HCT116 (cell line): Measurements from ENCODE around the gene CDH5. TPM values are rescaled to one million over a fixed set of nuclear protein-coding genes. Genes with fewer than 3 reads are reported as not detected.

Source experiments
- ATAC-seq: fragments of 200-7000 bp; cut with Tn5 transposase; 2 replicates; pipeline ENCODE4 v1.9.1; 2020; ENCODE audit warnings: mild to moderate bottlenecking, moderate library complexity
- BruUV-seq: library from RNA; stranded (reverse); fragments of 400-500 nt; replicated peaks from 2 replicates; lab custom pipeline; 2021; lab: Mats Ljungman, UMichigan
- CTCF ChIA-PET: fragments of 300-600 bp; sonication (Branson Sonifier 250); formaldehyde crosslinking; loops from one replicate; lab custom pipeline; 2021; ENCODE audit warnings: antibody characterized with exemption; lab: Charles Lee
- POLR2A ChIA-PET: fragments of 300-600, 350-600 bp; sonication (Branson Sonifier 250); formaldehyde crosslinking; loops from one replicate; lab custom pipeline; 2021; ENCODE audit warnings: antibody characterized with exemption; lab: Charles Lee
- RAD21 ChIA-PET, 2 experiments: fragments of 300-600 bp; sonication (Branson Sonifier 250); formaldehyde crosslinking; loops; one replicate each; lab custom pipeline; 2023; ENCODE audit warnings: low total read pairs in 2 of 2; ENCODE audit not compliant: uncharacterized antibody in 2 of 2, unreplicated experiment in 2 of 2, low non-redundant PET in 1 of 2; lab: Charles Lee
- DNase-seq: peaks from one replicate; pipeline ENCODE4 v3.0.0-alpha.2; 2010; ENCODE audit warnings: low read depth, low spot score
- H2AFZ ChIP-seq: fragments of 200-600 bp; shearing (Covaris generic), sonication (generic); 2 replicates; pipeline ENCODE4 v1.6.1; 2017; ENCODE audit warnings: low read depth, mixed run types, mixed read lengths, antibody characterized with exemption, low read length; ENCODE audit not compliant: poor library complexity, severe bottlenecking
- H3K27ac ChIP-seq: 2 replicates; pipeline ENCODE4 v1.5.1; 2012; ENCODE audit warnings: low read depth, low read length
- H3K27me3 ChIP-seq: fragments of 200-600 bp; sonication (generic); 2 replicates; pipeline ENCODE4 v1.6.1; 2016; ENCODE audit warnings: mixed run types, low read length, mixed read lengths; ENCODE audit not compliant: insufficient read depth
- H3K36me3 ChIP-seq, 2 experiments: fragments of 200-500 bp in 1 of 2; fragments of 200-600 bp in 1 of 2; sonication (Bioruptor generic) in 1 of 2; sonication (generic) in 1 of 2; 2 replicates each; pipeline versions ENCODE4 v1.5.1 to v1.6.1; 2014 to 2016; ENCODE audit warnings: low read length in 2 of 2, inconsistent platforms in 1 of 2, mixed read lengths in 1 of 2, mixed run types in 1 of 2; ENCODE audit not compliant: insufficient read depth in 2 of 2, control insufficient read depth in 1 of 2
- H3K4me1 ChIP-seq, 2 experiments: fragments of 200-600 bp in 1 of 2; sonication (generic) in 1 of 2; 2 replicates each; pipeline versions ENCODE4 v1.5.1 to v1.6.1; 2012 to 2017; ENCODE audit warnings: low read length in 2 of 2, inconsistent platforms in 1 of 2, mild to moderate bottlenecking in 1 of 2, mixed read lengths in 1 of 2, mixed run types in 1 of 2, moderate library complexity in 1 of 2; ENCODE audit not compliant: insufficient read depth in 2 of 2, control insufficient read depth in 1 of 2
- H3K4me2 ChIP-seq: fragments of 200-600 bp; sonication (generic); 2 replicates; pipeline ENCODE4 v1.6.1; 2017; ENCODE audit warnings: mixed run types, low read length, mixed read lengths
- H3K4me3 ChIP-seq, 2 experiments: fragments of 200-600 bp in 1 of 2; sonication (generic) in 1 of 2; replicated peaks in 1 of 2; 2 replicates each; pipeline ENCODE4 v1.5.1; 2011 to 2016; ENCODE audit warnings: low read length in 2 of 2, control low read depth in 1 of 2, low read depth in 1 of 2, mild to moderate bottlenecking in 1 of 2, mixed read lengths in 1 of 2, mixed run types in 1 of 2
- H3K79me2 ChIP-seq: fragments of 200-600 bp; sonication (generic); 2 replicates; pipeline ENCODE4 v1.6.1; 2017; ENCODE audit warnings: mild to moderate bottlenecking, mixed run types, low read length, moderate library complexity, mixed read lengths; ENCODE audit not compliant: insufficient read depth
- H3K9ac ChIP-seq: fragments of 200-600 bp; sonication (generic); 2 replicates; pipeline ENCODE4 v1.6.1; 2016; ENCODE audit warnings: low read length, mixed read lengths
- H3K9me2 ChIP-seq: fragments of 200-600 bp; sonication (generic), shearing (Covaris generic); 2 replicates; pipeline ENCODE4 v1.6.1; 2017; ENCODE audit warnings: mixed run types, mild to moderate bottlenecking, moderate library complexity; ENCODE audit not compliant: insufficient read depth
- H3K9me3 ChIP-seq, 2 experiments: fragments of 200-500 bp in 1 of 2; fragments of 200-600 bp in 1 of 2; sonication (Bioruptor generic) in 1 of 2; sonication (generic) in 1 of 2; 2 replicates each; pipeline ENCODE4 v1.6.1; 2014 to 2017; ENCODE audit warnings: low read length in 2 of 2, mixed read lengths in 2 of 2, inconsistent platforms in 1 of 2, low read depth in 1 of 2, mild to moderate bottlenecking in 1 of 2, mixed run types in 1 of 2, moderate library complexity in 1 of 2; ENCODE audit not compliant: control insufficient read depth in 1 of 2, insufficient read depth in 1 of 2
- H4K20me1 ChIP-seq: fragments of 200-600 bp; sonication (generic), shearing (Covaris generic); 2 replicates; pipeline ENCODE4 v1.6.1; 2017; ENCODE audit warnings: mixed run types, mild to moderate bottlenecking, moderate library complexity; ENCODE audit not compliant: insufficient read depth
- CBX3 ChIP-seq: IDR thresholded peaks from 2 replicates; pipeline ENCODE4 v1.6.1; 2012; ENCODE audit warnings: low read depth
- ELF1 ChIP-seq: IDR thresholded peaks from 2 replicates; pipeline ENCODE4 v1.6.1; 2012; ENCODE audit warnings: low read depth, borderline replicate concordance
- EZH2 ChIP-seq: fragments of 200-600 bp; sonication (generic); IDR thresholded peaks from 2 replicates; pipeline ENCODE4 v1.6.1; 2017; ENCODE audit warnings: antibody characterized with exemption, mixed run types
- EZH2phosphoT487 ChIP-seq: fragments of 200-600 bp; IDR thresholded peaks from 2 replicates; pipeline ENCODE4 v1.6.1; 2018; ENCODE audit warnings: antibody characterized with exemption, borderline replicate concordance
- FOSL1 ChIP-seq: IDR thresholded peaks from 2 replicates; pipeline ENCODE4 v1.6.1; 2012; ENCODE audit warnings: low read depth
- POLR2A ChIP-seq: IDR thresholded peaks from 2 replicates; pipeline ENCODE4 v1.7.0; 2011; ENCODE audit warnings: borderline replicate concordance; ENCODE audit not compliant: insufficient read depth, insufficient read length; ENCODE audit errors: extremely low read depth
- POLR2AphosphoS5 ChIP-seq: IDR thresholded peaks from 2 replicates; pipeline ENCODE4 v1.6.1; 2011; ENCODE audit warnings: mild to moderate bottlenecking, low read depth, low read length, moderate library complexity
- RAD21 ChIP-seq: IDR thresholded peaks from 2 replicates; pipeline ENCODE4 v1.6.1; 2012; ENCODE audit warnings: low read depth, mild to moderate bottlenecking
- REST ChIP-seq: IDR thresholded peaks from 2 replicates; pipeline ENCODE4 v1.6.1; 2012; ENCODE audit warnings: low read depth
- SIN3A ChIP-seq: IDR thresholded peaks from 2 replicates; pipeline ENCODE4 v1.6.1; 2012; ENCODE audit warnings: low read depth
- TCF7L2 ChIP-seq: IDR thresholded peaks from 2 replicates; pipeline ENCODE4 v1.7.0; 2011; ENCODE audit warnings: borderline replicate concordance, inconsistent platforms; ENCODE audit not compliant: insufficient read depth, insufficient read length; ENCODE audit errors: extremely low read depth
- YY1 ChIP-seq: IDR thresholded peaks from 2 replicates; pipeline ENCODE4 v1.6.1; 2011; ENCODE audit warnings: low read length, low read depth, moderate library complexity, mild to moderate bottlenecking; ENCODE audit not compliant: insufficient replicate concordance; ENCODE audit errors: extremely low read depth
- ZFX ChIP-seq: fragments of 450-650 bp; IDR thresholded peaks from 2 replicates; pipeline ENCODE4 v1.6.1; 2017
- intact Hi-C: fragments of 100-400 bp; cut with micrococcal nuclease; formaldehyde crosslinking; loops from 2 replicates; pipeline ENCODE4 v1.10.0; 2022
- total RNA-seq: library from RNA; stranded (reverse); gene quantifications from one replicate; pipeline ENCODE4 v1.2.1, GENCODE V29; 2021; ENCODE audit not compliant: unreplicated experiment
- TF ChIP-seq, protein P1 (sequence below): IDR thresholded peaks from 2 replicates; pipeline ENCODE4 v1.6.1; 2012
- TF ChIP-seq, protein P2 (sequence below), 3 experiments: fragments of 200-600 bp in 1 of 3; sonication (generic) in 1 of 3; IDR thresholded peaks in 2 of 3; conservative IDR thresholded peaks in 1 of 3; 2 replicates each; pipeline ENCODE4 v1.5.1; 2012 to 2017; ENCODE audit warnings: low read depth in 2 of 3, low read length in 2 of 3, antibody characterized with exemption in 1 of 3, borderline replicate concordance in 1 of 3, control low read depth in 1 of 3, mild to moderate bottlenecking in 1 of 3, mixed read lengths in 1 of 3, mixed run types in 1 of 3, moderate library complexity in 1 of 3; ENCODE audit not compliant: insufficient read depth in 1 of 3

CDH5 gene
- total RNA-seq, 1 experiment from 2014 or later = 0.15 TPM

DNA sequence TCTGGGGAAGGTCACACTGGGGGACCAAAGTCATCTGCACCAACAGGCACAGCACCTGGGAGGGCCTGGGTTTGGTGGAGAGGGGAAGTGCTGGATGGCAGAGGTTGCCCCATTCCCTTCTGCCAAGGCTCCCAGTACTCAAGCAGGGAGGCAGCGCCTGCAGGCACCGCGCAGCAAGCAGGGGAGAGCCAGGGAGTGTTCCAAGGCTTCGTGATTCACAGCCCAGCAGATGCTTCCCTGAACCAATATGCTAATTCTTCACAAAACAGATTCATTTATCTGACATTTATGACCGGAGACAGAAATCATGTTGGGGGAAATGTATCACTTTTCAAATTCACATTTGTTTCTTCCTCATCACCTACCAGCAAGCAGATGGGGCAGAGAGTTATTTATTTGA, 13.4 kb upstream of the CDH5 start:
- H3K9me3 ChIP-seq = no peaks in the 10 kb centered on the region
- DNase-seq (no peak), ATAC-seq (no peak)
- ChIA-PET POLR2A (no interaction called here), CTCF (interaction anchor here (1.8 kb wide), 1 partner anchor 11 kb away, joined by 8 read pairs; no protein-coding TSS in a partner anchor), RAD21 (no interaction called here)
- BruUV-seq = no TSS peak
- H3K27ac ChIP-seq = no peak overlapping the region
- peaks cover 33% of the 10 kb centered on the region for H3K27me3 ChIP-seq
- H3K9ac ChIP-seq = no peak overlapping the region
- H4K20me1 ChIP-seq = no peaks in the 10 kb centered on the region
- TF ChIP-seq FOSL1 (no peak), EZH2phosphoT487 (no peak), ELF1 (no peak), ZFX (no peak), EZH2 (no peak), POLR2A (no peak), SIN3A (no peak), YY1 (no peak), REST (no peak), CBX3 (no peak), POLR2AphosphoS5 (no peak), TCF7L2 (no peak), RAD21 (no peak)
- TF ChIP-seq, protein P1, sequence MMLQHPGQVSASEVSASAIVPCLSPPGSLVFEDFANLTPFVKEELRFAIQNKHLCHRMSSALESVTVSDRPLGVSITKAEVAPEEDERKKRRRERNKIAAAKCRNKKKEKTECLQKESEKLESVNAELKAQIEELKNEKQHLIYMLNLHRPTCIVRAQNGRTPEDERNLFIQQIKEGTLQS = no peak
- TF ChIP-seq, protein P2, sequence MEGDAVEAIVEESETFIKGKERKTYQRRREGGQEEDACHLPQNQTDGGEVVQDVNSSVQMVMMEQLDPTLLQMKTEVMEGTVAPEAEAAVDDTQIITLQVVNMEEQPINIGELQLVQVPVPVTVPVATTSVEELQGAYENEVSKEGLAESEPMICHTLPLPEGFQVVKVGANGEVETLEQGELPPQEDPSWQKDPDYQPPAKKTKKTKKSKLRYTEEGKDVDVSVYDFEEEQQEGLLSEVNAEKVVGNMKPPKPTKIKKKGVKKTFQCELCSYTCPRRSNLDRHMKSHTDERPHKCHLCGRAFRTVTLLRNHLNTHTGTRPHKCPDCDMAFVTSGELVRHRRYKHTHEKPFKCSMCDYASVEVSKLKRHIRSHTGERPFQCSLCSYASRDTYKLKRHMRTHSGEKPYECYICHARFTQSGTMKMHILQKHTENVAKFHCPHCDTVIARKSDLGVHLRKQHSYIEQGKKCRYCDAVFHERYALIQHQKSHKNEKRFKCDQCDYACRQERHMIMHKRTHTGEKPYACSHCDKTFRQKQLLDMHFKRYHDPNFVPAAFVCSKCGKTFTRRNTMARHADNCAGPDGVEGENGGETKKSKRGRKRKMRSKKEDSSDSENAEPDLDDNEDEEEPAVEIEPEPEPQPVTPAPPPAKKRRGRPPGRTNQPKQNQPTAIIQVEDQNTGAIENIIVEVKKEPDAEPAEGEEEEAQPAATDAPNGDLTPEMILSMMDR (IDR thresholded peaks at IDR 0.05 in 2 of 3, conservative IDR thresholded peaks at IDR 0.05 in 1 of 3; ENCODE audit: borderline replicate concordance in 1 of 3, insufficient read depth in 1 of 3, low read depth in 2 of 3, low read length in 2 of 3) = no peak
- H3K9me2 ChIP-seq = no peaks in the 10 kb centered on the region
- no peak overlapping the region for H3K4me3 ChIP-seq
- intact Hi-C loops = no loop called here
- no peak overlapping the region for H2AFZ ChIP-seq
- H3K4me2 ChIP-seq = no peak overlapping the region
- peaks cover 0 to 10% of the 10 kb centered on the region in 2 experiments; a peak in 2 of 4 replicates for H3K4me1 ChIP-seq
- H3K79me2 ChIP-seq = no peaks in the 10 kb centered on the region
- no peaks in the 10 kb centered on the region for H3K36me3 ChIP-seq
